ENCODE measurements around the gene SLC9A5. TPM values are rescaled to one million over a fixed set of nuclear protein-coding genes. Genes with fewer than 3 reads are reported as not detected.
A peak's percentile ranks its signal among the peaks of the same experiment; 100 is the strongest.

Gene SLC9A5
- polyA plus RNA-seq, 1 donor: 4.9 TPM

DNA sequence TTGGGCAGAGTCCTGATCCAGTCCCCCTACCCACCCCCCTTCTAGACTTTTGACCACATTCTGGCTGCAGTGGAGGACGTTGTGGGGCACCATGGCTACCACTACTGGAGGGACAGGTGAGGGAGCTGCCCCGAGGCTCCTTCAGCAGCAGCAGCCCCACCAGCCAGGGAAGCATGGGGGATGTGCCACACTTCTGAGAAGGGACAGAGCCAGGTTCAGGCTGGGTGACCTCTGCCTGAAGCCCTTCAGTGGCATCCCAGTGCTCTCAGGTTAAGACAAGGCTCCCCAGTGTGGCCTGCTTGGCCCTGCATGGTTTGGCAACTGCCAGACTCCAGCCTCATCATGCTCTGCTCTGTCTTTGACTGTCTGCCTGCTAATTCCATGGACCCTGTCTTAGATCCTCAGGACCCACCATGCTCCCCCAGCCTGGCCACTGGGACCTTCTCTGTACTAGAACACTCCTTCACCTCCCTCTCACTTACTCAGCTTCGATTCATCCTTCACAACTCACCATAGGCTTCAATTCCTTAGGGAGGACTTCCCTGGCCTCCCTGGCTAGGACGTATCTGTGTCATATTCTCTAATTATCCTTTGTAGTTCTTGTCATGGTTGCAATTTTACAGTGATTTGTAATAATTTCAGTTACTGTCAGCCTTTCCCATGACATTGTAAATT is 8.8 kb downstream of the SLC9A5 start:
- no peak for DNase-seq

DNA sequence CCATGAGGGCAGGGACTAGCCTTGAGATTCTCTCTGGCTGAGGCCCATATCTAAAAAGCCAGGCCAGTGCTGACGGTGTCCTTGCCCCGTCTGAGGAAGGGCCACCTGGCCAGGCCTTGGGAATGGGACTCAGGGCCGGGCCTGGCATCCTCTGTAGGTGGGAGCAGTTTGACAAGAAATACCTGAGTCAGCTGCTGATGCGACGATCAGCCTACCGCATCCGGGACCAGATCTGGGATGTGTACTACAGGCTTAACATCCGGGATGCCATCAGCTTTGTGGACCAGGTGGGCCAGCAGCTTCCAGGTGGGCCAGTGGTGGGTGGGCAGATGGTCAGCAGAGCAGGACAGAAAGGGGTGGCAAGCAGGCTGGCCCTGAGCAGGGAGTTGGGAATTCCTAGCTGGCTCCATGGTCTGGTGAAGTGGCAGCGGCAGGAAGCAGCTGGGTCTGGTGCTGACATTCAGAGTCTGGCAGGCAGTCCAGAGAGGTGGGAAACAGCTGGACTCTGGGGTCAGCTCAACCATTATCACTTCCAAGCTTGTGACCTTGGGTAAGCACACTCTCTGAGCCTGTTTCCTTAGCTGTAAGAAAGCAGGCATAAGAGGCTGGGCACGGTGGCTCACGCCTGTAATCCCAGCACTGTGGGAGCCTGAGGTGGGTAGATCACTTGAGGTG is 9.5 kb downstream of the SLC9A5 start:
- no peak for DNase-seq

DNA sequence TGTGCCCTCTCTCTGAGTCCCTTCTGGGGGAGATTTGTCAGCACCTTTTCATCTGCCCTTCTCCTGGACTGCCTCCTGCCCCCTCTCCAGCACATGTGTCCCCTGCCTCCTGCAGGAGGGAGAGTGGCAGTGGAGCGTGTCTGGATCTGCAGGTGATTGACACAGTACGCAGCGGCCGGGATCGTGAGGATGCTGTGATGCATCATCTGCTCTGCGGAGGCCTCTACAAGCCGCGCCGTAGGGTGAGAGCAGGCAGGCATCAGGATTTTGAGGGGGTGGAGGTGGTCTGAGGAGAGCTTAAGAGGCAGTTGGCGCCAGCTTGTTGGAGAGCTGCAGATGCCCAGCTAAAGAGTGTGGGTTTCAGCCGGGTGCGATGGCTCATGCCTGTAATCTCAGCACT is 10.9 kb downstream of the SLC9A5 start:
- DNase-seq: no peak

DNA sequence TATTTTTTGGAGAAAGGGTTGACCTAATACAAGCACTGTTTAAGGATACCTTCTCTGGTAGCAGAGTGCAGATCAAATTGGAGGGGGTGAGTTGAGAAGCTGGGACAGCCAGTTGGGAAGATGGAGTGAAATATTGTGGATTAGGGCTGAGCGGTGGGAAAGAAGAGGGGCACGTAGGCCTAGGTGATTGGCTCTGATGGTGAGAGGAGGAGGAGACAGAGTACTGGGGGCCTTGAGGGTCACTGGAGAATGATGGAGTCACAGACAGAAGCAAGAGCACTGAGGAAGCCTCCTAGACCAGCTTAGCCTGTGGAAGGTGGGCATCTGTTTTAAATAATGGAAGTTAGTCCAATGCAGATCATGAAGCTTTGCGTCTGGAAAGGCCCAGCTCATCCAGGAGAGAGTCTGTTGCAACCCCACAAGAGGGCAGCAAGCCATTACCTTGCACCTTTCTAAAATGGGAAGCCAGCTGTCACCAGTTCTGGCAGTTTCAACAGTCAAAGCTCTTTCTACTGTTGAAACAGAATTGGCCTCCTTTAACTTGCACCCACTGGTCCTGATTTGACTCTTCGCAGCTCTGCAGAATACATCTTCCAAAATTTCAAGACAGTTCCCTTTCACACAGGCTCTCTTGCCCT is 11.8 kb downstream of the SLC9A5 start:
- DNase-seq: no peak

DNA sequence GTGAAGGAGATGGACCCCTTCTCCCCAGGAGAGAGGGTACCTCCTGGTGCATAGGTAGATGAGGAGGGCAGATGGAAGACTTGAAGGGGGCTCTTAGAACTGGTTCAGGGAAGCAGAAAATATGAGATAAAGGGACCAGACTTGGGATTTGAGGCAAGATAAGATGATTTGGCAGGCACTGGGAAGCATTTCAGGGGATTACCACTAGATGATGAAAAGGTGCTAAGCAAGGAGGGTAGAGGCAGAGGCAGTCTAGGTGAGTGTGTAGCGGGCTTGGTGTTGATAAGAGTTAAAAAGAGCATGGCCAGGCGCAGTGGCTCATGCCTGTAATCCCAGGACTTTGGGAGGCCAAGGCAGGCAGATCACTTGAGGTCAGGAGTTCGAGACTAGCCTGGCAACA is 14.4 kb downstream of the SLC9A5 start:
- DNase-seq: no peak

DNA sequence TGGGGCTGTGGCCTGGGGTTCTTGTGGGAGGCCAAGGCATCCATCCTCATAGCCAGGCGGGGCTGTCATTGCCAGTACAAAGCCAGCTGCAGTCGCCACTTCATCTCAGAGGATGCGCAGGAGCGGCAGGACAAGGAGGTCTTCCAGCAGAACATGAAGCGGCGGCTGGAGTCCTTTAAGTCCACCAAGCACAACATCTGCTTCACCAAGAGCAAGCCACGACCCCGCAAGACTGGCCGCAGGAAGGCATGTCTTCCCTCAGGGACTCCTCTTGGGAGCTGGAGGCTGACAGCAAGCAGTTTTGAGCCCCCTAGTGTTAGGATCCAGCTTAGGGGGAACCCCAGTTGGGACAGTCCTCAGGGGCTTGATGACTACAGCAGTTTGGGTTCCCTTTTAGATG is 15.5 kb downstream of the SLC9A5 start:
- no peak for DNase-seq

DNA sequence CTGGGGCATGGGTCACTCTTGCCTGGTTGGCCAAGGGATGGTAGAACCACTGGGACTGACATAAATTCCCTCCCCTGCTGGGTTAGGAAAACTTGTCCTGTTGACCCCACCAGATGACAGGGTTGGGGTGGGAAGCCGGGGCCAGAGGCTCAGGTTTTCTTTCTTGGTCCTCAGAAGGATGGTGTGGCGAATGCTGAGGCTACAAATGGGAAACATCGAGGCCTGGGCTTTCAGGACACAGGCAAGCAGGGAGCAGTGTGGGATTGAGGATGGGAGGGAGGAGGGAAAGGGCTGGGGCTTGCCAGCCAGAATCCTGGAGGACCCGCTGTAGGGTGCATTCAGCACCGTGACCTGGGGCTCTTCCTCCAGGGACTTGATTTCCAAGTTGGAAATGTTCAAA is 16.1 kb downstream of the SLC9A5 start:
- DNase-seq: no peak

DNA sequence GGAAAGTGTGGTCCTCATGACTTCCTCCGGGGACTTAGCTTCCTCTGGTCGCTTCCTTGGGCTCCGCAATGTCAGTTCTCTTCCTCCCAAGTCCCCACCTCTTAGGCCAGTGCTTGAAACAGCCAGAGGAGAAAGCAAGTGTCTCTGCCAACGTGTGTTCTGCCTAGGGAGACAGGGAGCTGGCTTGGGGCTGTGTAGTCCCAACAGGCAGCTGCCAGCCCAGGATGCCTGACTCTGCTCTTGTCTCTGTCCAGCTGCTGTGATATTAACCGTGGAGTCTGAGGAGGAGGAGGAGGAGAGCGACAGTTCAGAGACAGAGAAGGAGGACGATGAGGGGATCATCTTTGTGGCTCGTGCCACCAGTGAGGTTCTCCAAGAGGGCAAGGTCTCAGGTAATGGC is 17.1 kb downstream of the SLC9A5 start:
- no peak for DNase-seq

DNA sequence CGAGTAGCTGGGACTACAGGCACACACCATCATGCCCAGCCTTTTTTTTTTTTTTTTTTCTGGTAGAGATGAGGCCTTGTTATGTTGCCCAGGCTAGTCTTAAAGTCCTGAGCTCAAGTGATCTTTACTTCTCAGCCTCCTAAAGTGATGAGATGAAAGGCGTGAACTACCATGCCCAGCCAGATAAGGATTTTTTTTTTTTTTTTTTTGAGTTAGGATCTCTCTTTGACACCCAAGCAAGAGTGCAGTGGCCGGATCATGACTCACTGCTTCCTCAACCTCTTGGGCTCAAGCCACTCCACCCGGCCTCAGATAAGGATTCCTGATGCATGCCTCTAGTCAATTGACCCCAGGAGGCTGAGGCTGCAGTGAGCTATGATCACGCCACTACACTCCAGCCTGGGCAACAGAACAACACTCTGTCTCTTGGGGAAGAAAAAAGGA is 19.4 kb downstream of the SLC9A5 start:
- DNase-seq: no peak

DNA sequence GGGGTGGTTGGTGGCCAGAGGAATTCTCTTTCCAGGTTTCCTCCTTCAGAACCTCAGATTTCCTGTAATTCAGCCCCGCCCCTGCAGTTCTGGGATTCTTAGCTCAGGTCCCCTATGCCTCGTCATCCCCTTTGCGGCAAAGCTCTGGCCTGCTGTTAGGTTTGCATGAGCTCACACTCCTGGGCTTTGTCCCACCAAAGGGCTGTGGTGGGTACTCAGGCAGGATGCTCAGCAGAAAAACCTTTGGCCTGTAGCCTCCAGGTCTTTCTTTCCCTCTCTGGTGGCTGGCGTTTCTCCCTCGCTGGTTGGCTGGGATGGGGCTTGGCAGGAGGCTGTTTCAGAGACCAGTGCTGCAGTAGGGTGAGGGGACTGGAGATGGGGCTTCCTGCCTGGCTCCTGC is 21.0 kb downstream of the SLC9A5 start:
- DNase-seq: no peak

DNA sequence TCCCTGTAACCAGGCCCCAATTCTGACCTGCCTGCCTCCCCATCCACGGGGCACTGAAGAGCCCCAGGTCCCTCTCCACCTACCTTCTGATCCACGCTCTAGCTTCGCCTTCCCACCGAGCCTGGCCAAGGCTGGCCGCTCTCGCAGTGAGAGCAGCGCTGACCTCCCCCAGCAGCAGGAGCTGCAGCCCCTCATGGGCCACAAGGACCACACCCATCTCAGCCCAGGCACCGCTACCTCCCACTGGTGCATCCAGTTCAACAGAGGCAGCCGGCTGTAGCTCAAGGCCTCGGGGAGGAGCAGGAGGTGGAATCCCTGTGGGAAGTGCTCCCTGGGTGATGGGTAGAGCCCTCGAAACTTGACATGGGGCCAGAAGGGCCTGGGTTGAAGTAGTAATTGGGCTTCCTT is 22.2 kb downstream of the SLC9A5 start:
- no peak for DNase-seq

DNA sequence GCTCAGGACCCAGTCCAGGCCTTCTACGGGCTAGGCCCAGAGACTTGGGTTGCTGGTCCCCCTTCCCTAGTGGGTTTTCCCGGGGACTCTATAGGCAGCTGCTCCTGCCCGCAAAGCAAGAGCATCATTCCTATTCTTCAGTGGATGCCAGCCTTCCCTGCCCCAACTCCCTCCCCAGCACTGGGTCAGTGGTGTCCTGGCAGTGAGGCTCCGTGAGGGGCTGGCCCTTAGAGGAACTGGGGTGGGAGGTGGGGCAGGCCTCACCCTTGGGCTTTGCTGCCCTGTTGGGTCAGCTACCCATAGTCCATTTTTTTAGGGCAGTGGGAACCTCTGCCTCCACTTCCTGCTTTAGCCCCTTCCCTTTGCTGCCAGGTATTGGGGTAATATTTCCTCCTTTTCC is 22.7 kb downstream of the SLC9A5 start:
- DNase-seq: no peak

DNA sequence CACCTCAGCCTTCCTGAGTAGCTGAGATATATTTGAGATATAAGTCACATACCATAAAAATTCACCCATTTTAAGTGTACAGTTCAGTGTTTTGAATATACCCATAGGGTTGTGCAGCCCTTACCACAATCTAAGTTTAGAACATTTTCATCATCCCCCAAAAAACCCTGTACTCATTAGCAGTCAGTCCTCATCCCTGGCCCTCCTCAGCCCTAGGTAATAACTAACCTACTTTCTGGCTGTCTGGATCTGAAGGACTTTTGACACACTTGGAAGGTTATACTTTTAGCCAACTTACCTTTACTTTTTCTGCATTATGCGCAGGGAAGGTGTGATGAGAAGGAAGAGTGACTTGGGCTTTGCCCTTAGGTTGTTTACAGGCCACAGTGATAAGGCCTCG is 26.5 kb downstream of the SLC9A5 start:
- DNase-seq: no peak

DNA sequence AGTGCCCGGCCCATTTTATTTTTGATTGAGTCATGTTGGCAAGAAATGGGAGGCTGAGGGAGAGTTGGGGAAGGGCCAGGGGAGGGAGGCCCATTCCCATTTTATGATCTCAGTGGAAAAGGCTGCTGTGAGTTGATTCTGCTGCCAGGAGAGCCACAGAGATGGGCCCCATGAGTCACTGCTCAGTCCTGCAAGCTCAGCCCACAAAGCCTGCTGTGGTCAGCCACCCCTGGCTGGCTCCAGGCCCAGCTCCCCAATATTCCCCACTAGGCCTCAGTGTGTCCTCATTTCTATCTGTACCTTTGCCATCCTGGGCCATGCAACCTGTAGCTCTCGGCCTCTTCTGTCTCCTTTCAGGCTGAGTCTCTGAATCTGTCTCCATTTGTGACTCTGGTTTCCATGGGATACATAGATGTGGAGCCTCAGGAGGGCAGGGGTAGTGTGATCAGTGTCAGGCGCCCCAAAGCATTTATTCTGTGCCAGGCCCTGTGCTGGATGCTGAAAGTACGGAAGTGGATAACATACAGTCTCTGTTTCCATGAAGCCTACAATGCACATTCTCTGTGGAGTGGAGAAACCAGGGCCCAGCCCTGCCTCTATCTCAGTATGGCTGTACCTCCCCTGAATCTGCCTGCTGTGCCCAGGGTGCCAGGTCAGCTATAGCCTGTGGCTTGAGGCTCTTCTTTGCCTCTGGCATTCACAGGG is 28.7 kb downstream of the SLC9A5 start:
- DNase-seq: no peak

DNA sequence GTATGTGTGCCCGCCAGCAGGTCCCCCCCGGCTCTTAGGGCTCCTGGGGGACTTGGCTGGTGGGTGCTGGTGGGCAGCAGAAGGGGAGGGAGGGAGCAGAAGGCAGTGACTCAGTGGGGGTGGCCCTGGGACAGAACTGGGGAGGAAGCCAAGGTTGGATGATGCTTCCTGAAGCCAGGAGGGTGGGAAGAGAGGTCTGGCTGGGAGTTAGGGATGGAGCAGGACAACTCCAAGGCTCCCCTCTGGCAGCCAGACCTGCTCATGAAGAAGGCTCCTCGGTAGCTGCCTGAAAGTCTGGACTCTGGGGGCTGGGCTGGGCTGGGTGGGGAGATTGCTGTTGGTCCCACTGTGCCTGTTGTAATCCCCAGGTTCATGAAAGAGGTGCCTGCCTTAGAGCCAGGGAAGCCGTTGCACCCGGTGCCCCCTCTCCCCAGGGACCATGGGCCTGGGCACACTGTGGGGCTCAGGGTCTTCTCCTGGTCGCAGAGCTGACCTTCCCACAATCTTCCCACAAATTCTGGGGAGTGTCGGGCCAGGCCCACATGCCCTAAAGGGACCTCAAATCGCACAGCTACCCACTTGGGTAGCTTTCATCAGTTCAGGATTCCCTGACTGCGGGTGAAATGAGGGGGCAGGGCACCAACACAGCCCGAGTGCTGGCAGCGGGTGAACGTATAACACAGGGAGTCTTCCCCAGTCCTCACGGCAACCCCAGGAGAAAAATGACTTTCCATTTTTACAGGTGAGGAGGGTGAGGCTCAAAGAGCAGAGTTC is 29.4 kb downstream of the SLC9A5 start:
- no peak for DNase-seq

DNA sequence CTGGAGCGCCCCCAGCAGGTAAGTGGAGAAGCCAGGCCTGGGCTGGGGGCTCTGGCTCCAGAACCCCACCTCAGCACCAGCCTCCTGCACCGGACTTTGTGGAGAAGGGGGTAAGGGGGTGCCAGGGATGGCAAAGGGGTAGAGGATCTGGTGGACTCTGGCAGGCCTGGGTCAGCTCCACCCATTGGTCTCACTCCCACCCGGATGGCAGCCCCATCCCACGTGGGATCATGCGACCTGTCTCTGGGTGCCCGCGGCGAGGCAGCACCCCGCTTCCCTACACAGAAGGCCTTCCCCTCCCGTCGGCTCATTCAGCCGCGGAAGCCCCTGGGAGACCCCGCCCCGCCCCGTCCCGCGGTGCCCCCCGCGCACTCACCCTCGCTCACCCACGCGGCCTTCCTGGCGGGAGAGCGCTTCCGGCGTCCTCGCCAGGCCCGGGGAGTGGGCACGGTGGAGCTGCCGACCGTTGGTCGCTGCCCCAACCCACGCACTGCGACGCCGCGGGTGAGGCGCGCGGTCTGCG is 30.1 kb downstream of the SLC9A5 start:
- DNase-seq: no peak

DNA sequence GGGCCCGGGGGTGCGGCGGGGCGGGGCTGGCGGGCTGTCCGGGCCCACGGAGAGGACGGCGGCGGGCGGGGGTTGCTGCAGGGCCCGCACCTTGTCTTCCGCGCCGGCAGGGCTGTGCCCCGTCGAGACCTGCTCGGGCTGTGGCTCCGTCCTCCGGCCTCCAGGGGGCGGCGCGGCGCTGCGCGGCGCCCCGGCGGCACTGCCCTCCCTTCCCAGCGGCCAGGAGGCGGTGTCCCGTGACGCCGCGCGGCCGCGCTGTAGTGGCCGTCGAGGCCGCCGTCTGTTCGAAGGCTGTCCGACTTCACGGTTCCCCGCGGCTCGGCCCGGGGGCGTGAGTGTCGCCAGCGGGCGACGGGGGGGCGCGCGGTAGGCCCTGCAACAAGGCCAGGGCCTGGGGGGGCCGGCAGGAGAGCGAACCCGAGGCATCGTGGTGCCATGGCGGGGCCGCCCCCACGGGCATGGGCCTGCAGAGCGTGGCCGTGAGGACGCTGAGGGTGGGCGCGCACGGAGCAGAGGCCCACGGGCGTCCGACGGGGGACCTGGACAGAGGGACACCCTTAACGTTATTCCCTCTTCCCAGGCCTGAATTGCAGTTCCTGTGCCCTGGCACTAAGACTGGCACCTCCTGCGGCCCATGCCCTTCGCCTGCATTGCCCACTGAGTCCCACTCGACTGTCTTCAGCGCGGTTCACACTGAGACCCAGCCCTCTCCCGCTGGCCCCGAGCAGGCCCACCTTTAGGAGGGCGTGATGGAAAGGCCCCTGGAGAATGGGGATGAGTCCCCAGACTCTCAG is 30.7 kb downstream of the SLC9A5 start, which contains the start of gene PLEKHG4:
TSS of gene PLEKHG4 (plus strand) at position 237 of the 794 bp plus-strand sequence. CDS start at position 750, 513 bp downstream.
- DNase-seq: peak; percentile 60

DNA sequence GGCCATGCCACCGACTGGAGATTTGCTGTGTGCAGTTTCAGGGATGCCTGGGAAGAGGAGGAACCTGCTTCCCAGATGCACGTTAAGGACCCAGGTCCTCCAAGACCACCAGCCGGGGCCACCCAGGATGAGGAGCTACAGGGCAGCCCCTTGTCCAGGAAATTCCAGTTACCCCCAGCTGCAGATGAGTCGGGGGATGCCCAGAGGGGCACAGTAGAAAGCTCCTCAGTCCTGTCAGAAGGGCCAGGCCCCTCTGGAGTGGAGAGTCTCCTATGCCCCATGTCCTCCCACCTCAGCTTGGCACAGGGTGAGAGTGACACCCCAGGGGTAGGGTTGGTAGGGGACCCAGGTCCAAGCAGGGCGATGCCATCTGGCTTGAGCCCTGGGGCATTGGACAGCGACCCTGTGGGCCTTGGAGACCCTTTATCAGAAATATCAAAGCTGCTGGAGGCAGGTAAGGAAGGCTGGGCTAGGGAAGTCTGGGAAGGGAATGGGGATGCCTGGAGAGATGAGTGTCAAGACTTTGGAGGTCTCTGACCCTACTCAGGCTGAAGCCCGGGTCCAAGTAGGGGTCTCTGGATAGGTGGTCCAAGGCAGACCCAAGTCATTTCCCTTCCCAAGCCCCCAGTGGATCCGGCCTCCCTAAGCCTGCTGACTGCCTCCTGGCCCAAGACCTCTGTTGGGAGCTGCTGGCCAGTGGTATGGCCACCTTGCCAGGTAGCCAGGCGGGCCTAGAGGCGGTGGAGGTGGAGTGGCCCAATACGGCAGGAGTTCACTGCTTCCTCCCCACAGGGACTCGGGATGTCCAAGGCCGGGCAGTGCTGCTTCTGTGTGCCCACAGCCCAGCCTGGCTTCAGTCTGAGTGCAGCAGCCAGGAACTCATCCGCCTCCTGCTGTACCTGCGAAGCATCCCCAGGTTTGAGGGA is 31.6 kb downstream of the SLC9A5 start:
- no peak for DNase-seq

DNA sequence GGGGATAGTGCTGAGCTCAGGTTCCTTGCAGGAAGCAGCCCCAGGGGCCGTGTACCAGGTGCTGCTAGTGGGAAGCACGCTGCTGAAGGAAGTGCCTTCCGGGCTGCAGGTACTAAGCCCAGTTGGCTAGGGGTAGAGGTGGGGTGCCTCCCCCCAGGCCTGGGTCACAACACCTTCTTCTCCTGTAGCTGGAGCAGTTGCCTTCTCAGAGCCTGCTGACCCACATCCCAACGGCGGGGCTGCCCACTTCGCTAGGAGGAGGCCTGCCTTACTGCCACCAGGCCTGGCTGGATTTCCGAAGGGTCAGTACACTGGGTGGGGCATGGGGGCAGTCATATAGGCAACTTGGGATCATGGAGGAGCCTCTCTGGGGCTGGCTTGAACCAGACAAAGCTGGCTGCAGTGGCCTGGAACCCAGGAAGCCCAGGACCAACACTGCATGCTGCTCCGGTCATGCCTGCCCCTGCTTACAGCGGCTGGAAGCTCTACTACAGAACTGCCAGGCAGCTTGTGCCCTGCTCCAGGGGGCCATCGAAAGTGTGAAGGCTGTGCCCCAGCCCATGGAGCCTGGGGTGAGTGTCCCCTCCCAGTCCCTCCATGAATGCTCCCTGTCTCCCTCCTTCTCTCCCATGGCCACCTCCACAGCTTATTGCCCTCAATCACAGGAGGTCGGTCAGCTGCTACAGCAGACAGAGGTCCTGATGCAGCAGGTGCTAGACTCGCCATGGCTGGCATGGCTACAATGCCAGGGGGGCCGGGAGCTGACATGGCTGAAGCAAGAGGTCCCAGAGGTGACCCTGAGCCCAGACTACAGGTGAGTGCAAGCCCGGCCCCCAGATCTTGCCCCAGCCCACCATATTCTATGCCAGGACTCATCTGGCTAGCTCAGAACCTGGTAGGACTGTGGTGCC is 33.0 kb downstream of the SLC9A5 start:
- DNase-seq: no peak
